HEK293 (cell line): Measurements from ENCODE around the gene MAP2K6.

ENCODE experiments used
- OVOL3 ChIP-seq: fragments of 450-650 bp; formaldehyde crosslinking; IDR thresholded peaks from 2 replicates; pipeline ENCODE4 v1.5.1; 2016; ENCODE audit warnings: missing biosample characterization, missing genetic modification characterization
- ZNF626 ChIP-seq: fragments of 450-650 bp; sonication (Bioruptor Pico); formaldehyde crosslinking; IDR thresholded peaks from 2 replicates; pipeline ENCODE4 v1.5.1; 2018; ENCODE audit warnings: missing biosample characterization, missing genetic modification characterization, inconsistent platforms
- TF ChIP-seq, protein P1 (sequence below): fragments of 450-650 bp; formaldehyde crosslinking; IDR thresholded peaks from 2 replicates; pipeline ENCODE4 v1.5.1; 2016; ENCODE audit warnings: missing biosample characterization, missing genetic modification characterization
- TF ChIP-seq, protein P2 (sequence below): fragments of 450-650 bp; formaldehyde crosslinking; IDR thresholded peaks from 2 replicates; pipeline ENCODE4 v1.5.1; 2016; ENCODE audit warnings: missing biosample characterization, missing genetic modification characterization

DNA sequence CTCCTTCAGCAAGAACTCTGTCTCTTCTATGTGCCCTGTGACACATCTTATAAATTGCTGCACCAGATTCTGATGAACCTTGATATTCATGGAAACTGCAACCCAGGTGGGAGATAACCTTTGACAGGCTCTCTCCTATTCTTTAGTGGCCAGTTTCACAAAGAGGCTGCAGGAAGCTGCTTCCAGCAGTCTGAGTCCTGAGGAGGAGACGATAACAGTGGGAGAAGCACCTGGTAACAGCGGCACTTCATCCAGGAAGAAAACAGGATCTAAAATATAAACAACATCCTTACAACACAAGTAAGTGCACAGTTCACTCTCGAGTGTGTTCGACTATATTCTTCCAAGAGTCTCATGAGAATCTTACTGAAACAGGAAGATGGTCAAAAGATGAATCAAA is 180.1 kb downstream of the MAP2K6 start:
- TF ChIP-seq ZNF626 (tag by site-specific recombination) (no peak), OVOL3 (tag by site-specific recombination) (no peak)
- TF ChIP-seq, protein P1, sequence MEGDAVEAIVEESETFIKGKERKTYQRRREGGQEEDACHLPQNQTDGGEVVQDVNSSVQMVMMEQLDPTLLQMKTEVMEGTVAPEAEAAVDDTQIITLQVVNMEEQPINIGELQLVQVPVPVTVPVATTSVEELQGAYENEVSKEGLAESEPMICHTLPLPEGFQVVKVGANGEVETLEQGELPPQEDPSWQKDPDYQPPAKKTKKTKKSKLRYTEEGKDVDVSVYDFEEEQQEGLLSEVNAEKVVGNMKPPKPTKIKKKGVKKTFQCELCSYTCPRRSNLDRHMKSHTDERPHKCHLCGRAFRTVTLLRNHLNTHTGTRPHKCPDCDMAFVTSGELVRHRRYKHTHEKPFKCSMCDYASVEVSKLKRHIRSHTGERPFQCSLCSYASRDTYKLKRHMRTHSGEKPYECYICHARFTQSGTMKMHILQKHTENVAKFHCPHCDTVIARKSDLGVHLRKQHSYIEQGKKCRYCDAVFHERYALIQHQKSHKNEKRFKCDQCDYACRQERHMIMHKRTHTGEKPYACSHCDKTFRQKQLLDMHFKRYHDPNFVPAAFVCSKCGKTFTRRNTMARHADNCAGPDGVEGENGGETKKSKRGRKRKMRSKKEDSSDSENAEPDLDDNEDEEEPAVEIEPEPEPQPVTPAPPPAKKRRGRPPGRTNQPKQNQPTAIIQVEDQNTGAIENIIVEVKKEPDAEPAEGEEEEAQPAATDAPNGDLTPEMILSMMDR, result no peak
- TF ChIP-seq, protein P2, sequence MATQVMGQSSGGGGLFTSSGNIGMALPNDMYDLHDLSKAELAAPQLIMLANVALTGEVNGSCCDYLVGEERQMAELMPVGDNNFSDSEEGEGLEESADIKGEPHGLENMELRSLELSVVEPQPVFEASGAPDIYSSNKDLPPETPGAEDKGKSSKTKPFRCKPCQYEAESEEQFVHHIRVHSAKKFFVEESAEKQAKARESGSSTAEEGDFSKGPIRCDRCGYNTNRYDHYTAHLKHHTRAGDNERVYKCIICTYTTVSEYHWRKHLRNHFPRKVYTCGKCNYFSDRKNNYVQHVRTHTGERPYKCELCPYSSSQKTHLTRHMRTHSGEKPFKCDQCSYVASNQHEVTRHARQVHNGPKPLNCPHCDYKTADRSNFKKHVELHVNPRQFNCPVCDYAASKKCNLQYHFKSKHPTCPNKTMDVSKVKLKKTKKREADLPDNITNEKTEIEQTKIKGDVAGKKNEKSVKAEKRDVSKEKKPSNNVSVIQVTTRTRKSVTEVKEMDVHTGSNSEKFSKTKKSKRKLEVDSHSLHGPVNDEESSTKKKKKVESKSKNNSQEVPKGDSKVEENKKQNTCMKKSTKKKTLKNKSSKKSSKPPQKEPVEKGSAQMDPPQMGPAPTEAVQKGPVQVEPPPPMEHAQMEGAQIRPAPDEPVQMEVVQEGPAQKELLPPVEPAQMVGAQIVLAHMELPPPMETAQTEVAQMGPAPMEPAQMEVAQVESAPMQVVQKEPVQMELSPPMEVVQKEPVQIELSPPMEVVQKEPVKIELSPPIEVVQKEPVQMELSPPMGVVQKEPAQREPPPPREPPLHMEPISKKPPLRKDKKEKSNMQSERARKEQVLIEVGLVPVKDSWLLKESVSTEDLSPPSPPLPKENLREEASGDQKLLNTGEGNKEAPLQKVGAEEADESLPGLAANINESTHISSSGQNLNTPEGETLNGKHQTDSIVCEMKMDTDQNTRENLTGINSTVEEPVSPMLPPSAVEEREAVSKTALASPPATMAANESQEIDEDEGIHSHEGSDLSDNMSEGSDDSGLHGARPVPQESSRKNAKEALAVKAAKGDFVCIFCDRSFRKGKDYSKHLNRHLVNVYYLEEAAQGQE, result no peak
